ENCODE data around the gene EFR3B. TPM values are rescaled to one million over a fixed set of nuclear protein-coding genes. Genes with fewer than 3 reads are reported as not detected.
"Not testable (repeated sequence)": the region's sequence is repeated elsewhere in the genome, so short reads cannot be mapped to it uniquely, and the experiment has no call there.

The EFR3B gene
- total and polyA plus RNA-seq, 4 donors, result 14.4 to 47.6 (median 42.5) TPM

DNA sequence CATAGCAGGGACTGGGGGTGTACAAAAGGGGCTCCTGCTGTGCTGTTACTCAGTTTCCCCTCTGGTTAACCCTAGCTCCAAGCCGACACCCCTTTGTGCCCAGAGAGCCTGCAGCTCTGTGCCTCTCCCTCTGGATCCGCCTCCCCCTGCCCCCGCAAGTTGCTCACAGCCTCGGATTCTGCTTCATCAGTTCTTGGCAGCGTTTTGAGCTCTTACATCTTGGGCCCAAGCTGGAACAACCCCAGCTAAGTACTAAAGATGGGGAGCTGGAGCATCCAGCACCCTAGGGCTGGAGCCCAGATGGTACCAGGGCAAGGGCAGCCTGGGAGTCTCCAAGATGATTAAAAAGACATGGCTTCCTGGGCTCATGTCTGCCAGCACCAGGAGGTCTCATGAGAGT, 85.8 kb downstream of the EFR3B start:
- Histone ChIP-seq H3K4me1 (ENCODE audit: control insufficient read depth, insufficient read depth, low read length) (peaks cover 20% of the 10 kb centered on the region), H3K27me3 (ENCODE audit: control insufficient read depth, insufficient read depth, low read length) (no peaks in the 10 kb centered on the region), H3K27ac (ENCODE audit: low read depth, low read length) (no peak overlapping the region), H3K9me3 (ENCODE audit: control insufficient read depth, insufficient read depth, low read length) (no peaks in the 10 kb centered on the region), H3K36me3 (ENCODE audit: control insufficient read depth, insufficient read depth, low read length) (peaks cover 49% of the 10 kb centered on the region), H3K4me3 (ENCODE audit: low read depth, low read length) (no peak overlapping the region)
- WGBS (ENCODE audit: insufficient coverage), result 60% methylated on average over 5 of the region's 5 CpGs
- DNase-seq (ENCODE audit: low read depth in 4 of 6, low spot score in 6 of 6), result peak in 1 of 6 donors; percentile 57

- Histone ChIP-seq H3K4me3 (ENCODE audit: low read depth, low read length) (no peak overlapping the region), H3K4me1 (ENCODE audit: control insufficient read depth, insufficient read depth, low read length) (peaks cover 13% of the 10 kb centered on the region), H3K9me3 (ENCODE audit: control insufficient read depth, insufficient read depth, low read length) (no peaks in the 10 kb centered on the region), H3K27me3 (ENCODE audit: control insufficient read depth, insufficient read depth, low read length) (no peaks in the 10 kb centered on the region), H3K36me3 (ENCODE audit: control insufficient read depth, insufficient read depth, low read length) (peaks cover 50% of the 10 kb centered on the region), H3K27ac (ENCODE audit: low read depth, low read length) (no peak overlapping the region)
- DNase-seq (ENCODE audit: low read depth in 4 of 6, low spot score in 6 of 6), result no peak
- 96% methylated on average over 12 of the region's 15 CpGs for WGBS (ENCODE audit: insufficient coverage)
Observed at GRCh38 chr2:25129901-25130520, 88.1 kb downstream of the EFR3B start.

DNA sequence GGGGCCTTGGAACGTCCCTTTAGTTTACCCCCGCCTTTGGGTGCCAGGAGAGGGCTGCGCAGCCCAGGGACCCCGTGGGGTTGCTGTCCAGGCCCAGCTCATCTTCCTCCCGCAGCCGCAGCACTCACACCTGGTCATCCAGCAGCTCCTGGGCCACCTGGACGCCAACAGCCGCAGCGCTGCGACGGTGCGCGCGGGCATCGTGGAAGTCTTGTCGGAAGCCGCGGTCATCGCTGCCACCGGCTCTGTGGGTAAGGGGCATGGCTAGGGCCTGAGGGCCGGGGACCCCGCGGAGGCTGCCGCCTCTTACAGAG, 89.3 kb downstream of the EFR3B start:
- no peaks in the 10 kb centered on the region for H3K27me3 ChIP-seq (ENCODE audit: control insufficient read depth, insufficient read depth, low read length)
- peaks cover 13% of the 10 kb centered on the region for H3K4me1 ChIP-seq (ENCODE audit: control insufficient read depth, insufficient read depth, low read length)
- H3K36me3 ChIP-seq (ENCODE audit: control insufficient read depth, insufficient read depth, low read length), result peaks cover 62% of the 10 kb centered on the region
- no peak for DNase-seq (ENCODE audit: low read depth in 4 of 6, low spot score in 6 of 6)
- no peaks in the 10 kb centered on the region for H3K9me3 ChIP-seq (ENCODE audit: control insufficient read depth, insufficient read depth, low read length)
- H3K4me3 ChIP-seq (ENCODE audit: low read depth, low read length), result no peak overlapping the region
- WGBS (ENCODE audit: insufficient coverage), result 73% methylated on average over 24 of the region's 24 CpGs
- no peak overlapping the region for H3K27ac ChIP-seq (ENCODE audit: low read depth, low read length)

- H3K27me3 ChIP-seq (ENCODE audit: control insufficient read depth, insufficient read depth, low read length), result no peaks in the 10 kb centered on the region
- peak in 1 of 6 donors; percentile 15 for DNase-seq (ENCODE audit: low read depth in 4 of 6, low spot score in 6 of 6)
- peaks cover 13% of the 10 kb centered on the region for H3K4me1 ChIP-seq (ENCODE audit: control insufficient read depth, insufficient read depth, low read length)
- H3K4me3 ChIP-seq (ENCODE audit: low read depth, low read length), result no peak overlapping the region
- H3K36me3 ChIP-seq (ENCODE audit: control insufficient read depth, insufficient read depth, low read length), result peaks cover 67% of the 10 kb centered on the region
- WGBS (ENCODE audit: insufficient coverage), result 50% methylated on average over 38 of the region's 53 CpGs
- H3K27ac ChIP-seq (ENCODE audit: low read depth, low read length), result no peak overlapping the region
- no peaks in the 10 kb centered on the region for H3K9me3 ChIP-seq (ENCODE audit: control insufficient read depth, insufficient read depth, low read length)
Observed at GRCh38 chr2:25131567-25132298, 89.9 kb downstream of the EFR3B start.

- Histone ChIP-seq H3K4me1 (ENCODE audit: control insufficient read depth, insufficient read depth, low read length) (peaks cover 13% of the 10 kb centered on the region), H3K4me3 (ENCODE audit: low read depth, low read length) (no peak overlapping the region), H3K27me3 (ENCODE audit: control insufficient read depth, insufficient read depth, low read length) (no peaks in the 10 kb centered on the region), H3K9me3 (ENCODE audit: control insufficient read depth, insufficient read depth, low read length) (no peaks in the 10 kb centered on the region), H3K36me3 (ENCODE audit: control insufficient read depth, insufficient read depth, low read length) (peaks cover 72% of the 10 kb centered on the region), H3K27ac (ENCODE audit: low read depth, low read length) (no peak overlapping the region)
- 45% methylated on average over 4 of the region's 9 CpGs for WGBS (ENCODE audit: insufficient coverage)
- DNase-seq (ENCODE audit: low read depth in 4 of 6, low spot score in 6 of 6), result no peak
Observed at GRCh38 chr2:25132299-25132635, 90.4 kb downstream of the EFR3B start.

DNA sequence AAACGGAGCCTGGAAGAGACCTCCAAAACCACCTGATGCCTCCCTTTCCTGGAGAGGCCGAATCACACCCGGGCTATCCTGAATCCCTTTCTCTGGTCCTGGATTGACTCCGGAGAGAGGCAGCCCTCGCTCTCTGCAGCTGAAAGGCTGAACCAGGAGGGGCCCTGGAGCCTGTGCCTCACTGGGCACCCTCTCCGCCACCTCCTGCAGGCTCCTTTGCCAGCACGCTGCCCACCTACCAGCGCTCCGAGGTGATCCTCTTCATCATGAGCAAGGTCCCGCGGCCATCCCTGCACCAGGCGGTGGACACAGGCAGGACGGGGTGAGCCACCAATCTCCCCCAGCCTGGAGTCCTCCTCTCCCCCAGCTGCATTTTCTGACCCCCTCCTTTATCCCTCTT, 90.8 kb downstream of the EFR3B start:
- peaks cover 73% of the 10 kb centered on the region for H3K36me3 ChIP-seq (ENCODE audit: control insufficient read depth, insufficient read depth, low read length)
- no peak overlapping the region for H3K4me3 ChIP-seq (ENCODE audit: low read depth, low read length)
- no peaks in the 10 kb centered on the region for H3K27me3 ChIP-seq (ENCODE audit: control insufficient read depth, insufficient read depth, low read length)
- H3K9me3 ChIP-seq (ENCODE audit: control insufficient read depth, insufficient read depth, low read length), result no peaks in the 10 kb centered on the region
- WGBS (ENCODE audit: insufficient coverage), result 93% methylated on average over 13 of the region's 13 CpGs
- H3K4me1 ChIP-seq (ENCODE audit: control insufficient read depth, insufficient read depth, low read length), result peaks cover 10% of the 10 kb centered on the region
- DNase-seq (ENCODE audit: low read depth in 4 of 6, low spot score in 6 of 6), result no peak
- H3K27ac ChIP-seq (ENCODE audit: low read depth, low read length), result no peak overlapping the region

- H3K27me3 ChIP-seq (ENCODE audit: control insufficient read depth, insufficient read depth, low read length); H3K9me3 ChIP-seq (ENCODE audit: control insufficient read depth, insufficient read depth, low read length); H3K4me3 ChIP-seq (ENCODE audit: low read depth, low read length); H3K4me1 ChIP-seq (ENCODE audit: control insufficient read depth, insufficient read depth, low read length); H3K27ac ChIP-seq (ENCODE audit: low read depth, low read length); DNase-seq (ENCODE audit: low read depth in 4 of 6, low spot score in 6 of 6): not testable (repeated sequence)
- WGBS (ENCODE audit: insufficient coverage), result 96% methylated on average over 3 of the region's 4 CpGs
- H3K36me3 ChIP-seq (ENCODE audit: control insufficient read depth, insufficient read depth, low read length), result peaks cover 63% of the 10 kb centered on the region
Observed at GRCh38 chr2:25140535-25140934, 98.7 kb downstream of the EFR3B start.

DNA sequence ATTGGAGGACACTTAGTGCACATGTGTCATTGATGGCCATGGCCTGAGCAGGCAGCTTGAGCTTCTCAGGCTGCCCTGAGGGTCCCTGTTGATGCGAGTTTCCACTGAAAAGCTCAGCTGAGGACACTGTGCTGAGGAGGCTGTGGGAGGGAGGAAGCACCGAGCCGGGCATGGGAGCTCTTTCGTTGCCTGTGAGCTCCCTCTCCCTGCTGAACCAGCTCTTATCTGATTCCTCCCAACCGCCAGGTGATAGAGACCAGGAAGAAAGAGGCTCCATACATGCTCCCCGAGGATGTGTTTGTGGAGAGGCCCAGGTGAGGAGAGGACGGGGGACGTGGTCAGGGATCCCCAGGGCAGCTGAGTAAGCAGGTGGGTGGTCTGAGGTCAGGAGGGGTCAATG, 99.2 kb downstream of the EFR3B start:
- H3K36me3 ChIP-seq (ENCODE audit: control insufficient read depth, insufficient read depth, low read length), result peaks cover 63% of the 10 kb centered on the region

GRCh38 chr2:25145803-25146202, 103.9 kb downstream of the EFR3B start:
- no peaks in the 10 kb centered on the region for H3K27me3 ChIP-seq (ENCODE audit: control insufficient read depth, insufficient read depth, low read length)
- H3K36me3 ChIP-seq (ENCODE audit: control insufficient read depth, insufficient read depth, low read length), result peaks cover 66% of the 10 kb centered on the region
- H3K27ac ChIP-seq (ENCODE audit: low read depth, low read length), result no peak overlapping the region
- H3K4me3 ChIP-seq (ENCODE audit: low read depth, low read length), result no peak overlapping the region
- DNase-seq (ENCODE audit: low read depth in 4 of 6, low spot score in 6 of 6), result no peak
- H3K9me3 ChIP-seq (ENCODE audit: control insufficient read depth, insufficient read depth, low read length), result no peaks in the 10 kb centered on the region
- 95% methylated on average over 4 of the region's 6 CpGs for WGBS (ENCODE audit: insufficient coverage)
- H3K4me1 ChIP-seq (ENCODE audit: control insufficient read depth, insufficient read depth, low read length), result no peaks in the 10 kb centered on the region

More for the DNA sequence above, 99.2 kb downstream of the EFR3B start:
- no peaks in the 10 kb centered on the region for H3K9me3 ChIP-seq (ENCODE audit: control insufficient read depth, insufficient read depth, low read length)
- 80% methylated on average over 7 of the region's 8 CpGs for whole genome bisulfite sequencing (ENCODE audit: insufficient coverage)
- H3K27ac ChIP-seq (ENCODE audit: low read depth, low read length), result no peak overlapping the region
- no peak overlapping the region for H3K4me3 ChIP-seq (ENCODE audit: low read depth, low read length)
- DNase-seq (ENCODE audit: low read depth in 4 of 6, low spot score in 6 of 6), result no peak
- no peaks in the 10 kb centered on the region for H3K4me1 ChIP-seq (ENCODE audit: control insufficient read depth, insufficient read depth, low read length)
- no peaks in the 10 kb centered on the region for H3K27me3 ChIP-seq (ENCODE audit: control insufficient read depth, insufficient read depth, low read length)

DNA sequence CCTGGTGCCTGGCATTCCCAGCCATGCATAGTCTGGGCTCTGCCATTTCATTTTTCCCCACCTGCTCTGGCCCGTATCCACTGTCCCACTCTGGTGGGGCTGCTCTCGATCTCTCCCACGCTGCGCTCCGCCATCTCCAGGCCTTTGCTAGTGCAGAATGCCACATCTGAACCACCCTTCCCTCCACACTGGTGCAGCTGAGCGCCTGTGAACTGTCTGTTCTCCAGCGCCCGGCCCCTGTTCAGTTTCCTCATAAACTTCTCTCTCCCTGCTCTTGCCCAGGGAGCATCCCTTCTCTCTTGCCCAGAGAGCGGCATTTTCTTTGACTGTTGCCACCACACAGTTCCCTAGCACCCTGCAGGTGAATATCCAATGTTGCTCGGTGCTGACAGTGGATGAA, 105.0 kb downstream of the EFR3B start:
- Histone ChIP-seq H3K27ac (ENCODE audit: low read depth, low read length) (no peak overlapping the region), H3K9me3 (ENCODE audit: control insufficient read depth, insufficient read depth, low read length) (no peaks in the 10 kb centered on the region), H3K27me3 (ENCODE audit: control insufficient read depth, insufficient read depth, low read length) (no peaks in the 10 kb centered on the region), H3K4me3 (ENCODE audit: low read depth, low read length) (no peak overlapping the region), H3K4me1 (ENCODE audit: control insufficient read depth, insufficient read depth, low read length) (no peaks in the 10 kb centered on the region), H3K36me3 (ENCODE audit: control insufficient read depth, insufficient read depth, low read length) (peaks cover 62% of the 10 kb centered on the region)
- DNase-seq (ENCODE audit: low read depth in 4 of 6, low spot score in 6 of 6), result no peak
- 96% methylated on average over 8 of the region's 10 CpGs for WGBS (ENCODE audit: insufficient coverage)

Measured in spinal cord (tissue), 10 donors.